Stimulated activated CD8-positive, alpha-beta memory T cell treated with anti-CD3 and anti-CD28 coated beads, Interleukin-15, amount 100 ng/mL, for 48 hours (primary cell): ENCODE data around the gene SCN3A.

ENCODE experiments used
- DNase-seq, 2 donors: peaks; one replicate each; pipeline ENCODE4 v3.0.0-alpha.2; 2020; ENCODE audit warnings: low read depth in 2 of 2

SCN3A gene

GRCh38 chr2:165191096-165191728 lies 12.6 kb downstream of the SCN3A start:
- DNase-seq: no peak

GRCh38 chr2:165185633-165186032 lies 18.2 kb downstream of the SCN3A start:
- DNase-seq: no peak

- no peak for DNase-seq
Measured at GRCh38 chr2:165182029-165182428, 21.8 kb downstream of the SCN3A start.

GRCh38 chr2:165176780-165177179 lies 27.1 kb downstream of the SCN3A start:
- no peak for DNase-seq

- DNase-seq: no peak
Measured at GRCh38 chr2:165173215-165173614, 30.6 kb downstream of the SCN3A start.

GRCh38 chr2:165164201-165164600 lies 39.6 kb downstream of the SCN3A start:
- DNase-seq: no peak

GRCh38 chr2:165163761-165164160 lies 40.1 kb downstream of the SCN3A start:
- no peak for DNase-seq

- no peak for DNase-seq
Measured at GRCh38 chr2:165162466-165162865, 41.4 kb downstream of the SCN3A start.

- DNase-seq: no peak
Measured at GRCh38 chr2:165161510-165161909, 42.3 kb downstream of the SCN3A start.

- DNase-seq: no peak
Measured at GRCh38 chr2:165157160-165157559, 46.7 kb downstream of the SCN3A start.

GRCh38 chr2:165155152-165155551 lies 48.7 kb downstream of the SCN3A start:
- no peak for DNase-seq

GRCh38 chr2:165149439-165149838 lies 54.4 kb downstream of the SCN3A start:
- no peak for DNase-seq

- DNase-seq: no peak
Measured at GRCh38 chr2:165147186-165148045, 56.4 kb downstream of the SCN3A start.

GRCh38 chr2:165144315-165144714 lies 59.5 kb downstream of the SCN3A start:
- DNase-seq: no peak

GRCh38 chr2:165141601-165142354 lies 62.1 kb downstream of the SCN3A start:
- DNase-seq: no peak

GRCh38 chr2:165126244-165126643 lies 77.6 kb downstream of the SCN3A start:
- no peak for DNase-seq

GRCh38 chr2:165122521-165122920 lies 81.3 kb downstream of the SCN3A start:
- no peak for DNase-seq

- DNase-seq: no peak
Measured at GRCh38 chr2:165120740-165121467, 82.9 kb downstream of the SCN3A start.

GRCh38 chr2:165115258-165115657 lies 88.6 kb downstream of the SCN3A start:
- DNase-seq: no peak

GRCh38 chr2:165114346-165114939 lies 89.4 kb downstream of the SCN3A start:
- DNase-seq: no peak

- DNase-seq: no peak
Measured at GRCh38 chr2:165113414-165113813, 90.4 kb downstream of the SCN3A start.
